IMR-90 (cell line): ENCODE data around the gene C1QL1. TPM values are rescaled to one million over a fixed set of nuclear protein-coding genes. Genes with fewer than 3 reads are reported as not detected.

ENCODE experiments used
- ATAC-seq: fragments of 200-7000 bp; cut with Tn5 transposase; 2 replicates; pipeline ENCODE4 v1.9.1; 2020; ENCODE audit warnings: low read depth, mild to moderate bottlenecking, moderate library complexity
- BruUV-seq: library from RNA; stranded (reverse); fragments of 400-500 nt; replicated peaks from 2 replicates; lab custom pipeline; 2021; lab: Mats Ljungman, UMichigan
- CTCF ChIA-PET: fragments of 300-600 bp; formaldehyde crosslinking; extraction: SDS; loops from one replicate; lab custom pipeline; 2021; ENCODE audit warnings: antibody characterized with exemption; lab: Yijun Ruan, JAX
- POLR2A ChIA-PET: fragments of 300-600 bp; sonication (Branson Sonifier 250); formaldehyde crosslinking; loops from one replicate; lab custom pipeline; 2022; ENCODE audit warnings: antibody characterized with exemption; ENCODE audit not compliant: unreplicated experiment; lab: Charles Lee
- DNase-seq: peaks from one replicate; pipeline ENCODE4 v3.0.0; 2013
- H2AFZ ChIP-seq: replicated peaks from 2 replicates; pipeline ENCODE3; 2013; ENCODE audit warnings: low read length, mild to moderate bottlenecking; ENCODE audit not compliant: poor library complexity
- H2AK5ac ChIP-seq: 2 replicates; pipeline ENCODE4 v1.6.1; 2013; ENCODE audit warnings: low read depth, low read length, inconsistent platforms
- H2AK9ac ChIP-seq: replicated peaks from 2 replicates; pipeline ENCODE3; 2013; ENCODE audit warnings: mild to moderate bottlenecking, low read depth, low read length, moderate library complexity; ENCODE audit not compliant: poor library complexity
- H2BK120ac ChIP-seq: 2 replicates; pipeline ENCODE4 v1.6.1; 2013; ENCODE audit warnings: low read depth, low read length, inconsistent platforms
- H2BK15ac ChIP-seq: 3 replicates; pipeline ENCODE4 v1.6.1; 2013; ENCODE audit warnings: low read depth, low read length, inconsistent platforms
- H2BK20ac ChIP-seq: 2 replicates; pipeline ENCODE4 v1.6.1; 2013; ENCODE audit warnings: low read depth, mild to moderate bottlenecking, inconsistent platforms, low read length, moderate library complexity
- H2BK5ac ChIP-seq: 2 replicates; pipeline ENCODE4 v1.6.1; 2013; ENCODE audit warnings: mild to moderate bottlenecking, low read depth, low read length, inconsistent platforms; ENCODE audit not compliant: poor library complexity, severe bottlenecking
- H3K14ac ChIP-seq: replicated peaks from 2 replicates; pipeline ENCODE4 v1.6.1; 2013; ENCODE audit warnings: low read depth, low read length, inconsistent platforms
- H3K18ac ChIP-seq: 2 replicates; pipeline ENCODE4 v1.6.1; 2013; ENCODE audit warnings: low read depth, low read length, control low read depth
- H3K23ac ChIP-seq: 2 replicates; pipeline ENCODE4 v1.6.1; 2013; ENCODE audit warnings: low read depth, low read length, inconsistent platforms
- H3K27ac ChIP-seq: 2 replicates; pipeline ENCODE4 v1.5.1; 2013; ENCODE audit warnings: mild to moderate bottlenecking, control low read depth, low read length; ENCODE audit not compliant: insufficient read depth
- H3K27me3 ChIP-seq: 2 replicates; pipeline ENCODE4 v1.6.1; 2013; ENCODE audit warnings: low read length; ENCODE audit not compliant: control insufficient read depth, insufficient read depth
- H3K36me3 ChIP-seq: 2 replicates; pipeline ENCODE4 v1.6.1; 2013; ENCODE audit warnings: low read length, mixed read lengths; ENCODE audit not compliant: control insufficient read depth, insufficient read depth
- H3K4ac ChIP-seq: 2 replicates; pipeline ENCODE4 v1.6.1; 2013; ENCODE audit warnings: low read depth, low read length, inconsistent platforms
- H3K4me1 ChIP-seq: 2 replicates; pipeline ENCODE4 v1.6.1; 2013; ENCODE audit warnings: low read length, mixed read lengths; ENCODE audit not compliant: control insufficient read depth, insufficient read depth
- H3K4me2 ChIP-seq: 2 replicates; pipeline ENCODE4 v1.6.1; 2013; ENCODE audit warnings: low read depth, mild to moderate bottlenecking, control low read depth, low read length, moderate library complexity
- H3K4me3 ChIP-seq: 2 replicates; pipeline ENCODE4 v1.5.1; 2013; ENCODE audit warnings: low read depth, mild to moderate bottlenecking, control low read depth, low read length, moderate library complexity; ENCODE audit not compliant: insufficient read depth
- H3K56ac ChIP-seq: 2 replicates; pipeline ENCODE4 v1.6.1; 2013; ENCODE audit warnings: low read length, inconsistent platforms; ENCODE audit not compliant: insufficient read depth; ENCODE audit errors: extremely low read depth
- H3K79me1 ChIP-seq, 2 experiments: 2 replicates each; pipeline ENCODE4 v1.6.1; 2013; ENCODE audit warnings: low read length in 2 of 2, inconsistent platforms in 1 of 2, low read depth in 1 of 2
- H3K9ac ChIP-seq: 2 replicates; pipeline ENCODE4 v1.6.1; 2013; ENCODE audit warnings: low read depth, low read length, control low read depth
- H3K9me1 ChIP-seq: 2 replicates; pipeline ENCODE4 v1.6.1; 2013; ENCODE audit warnings: low read length, inconsistent platforms; ENCODE audit not compliant: insufficient read depth
- H3K9me3 ChIP-seq: 2 replicates; pipeline ENCODE4 v1.6.1; 2013; ENCODE audit warnings: low read length; ENCODE audit not compliant: control insufficient read depth, insufficient read depth
- H4K20me1 ChIP-seq: 2 replicates; pipeline ENCODE4 v1.6.1; 2013; ENCODE audit warnings: low read length, inconsistent platforms; ENCODE audit not compliant: insufficient read depth
- H4K5ac ChIP-seq: 2 replicates; pipeline ENCODE4 v1.6.1; 2013; ENCODE audit warnings: mild to moderate bottlenecking, low read depth, low read length, control low read depth
- H4K8ac ChIP-seq, 2 experiments: 2 replicates each; pipeline ENCODE4 v1.6.1; 2013; ENCODE audit warnings: low read depth in 2 of 2, low read length in 2 of 2, control low read depth in 1 of 2, inconsistent platforms in 1 of 2
- H4K91ac ChIP-seq: 2 replicates; pipeline ENCODE4 v1.6.1; 2013; ENCODE audit warnings: low read depth, low read length, inconsistent platforms; ENCODE audit not compliant: insufficient read depth
- BHLHE40 ChIP-seq: fragments of 150-350 bp; IDR thresholded peaks from 2 replicates; pipeline ENCODE4 v1.6.1; 2016; ENCODE audit warnings: mild to moderate bottlenecking, low read depth, low read length
- CTCF ChIP-seq: conservative IDR thresholded peaks from 2 replicates; pipeline ENCODE4 v1.5.1; 2012; ENCODE audit warnings: mild to moderate bottlenecking, low read depth, low read length, improper control_type of control experiment
- MXI1 ChIP-seq: IDR thresholded peaks from 2 replicates; pipeline ENCODE4 v1.6.1; 2012; ENCODE audit warnings: low read depth, mild to moderate bottlenecking, low read length, moderate library complexity, borderline replicate concordance
- RAD21 ChIP-seq: IDR thresholded peaks from 2 replicates; pipeline ENCODE4 v1.6.1; 2012; ENCODE audit warnings: low read length, improper control_type of control experiment
- RFX5 ChIP-seq: IDR thresholded peaks from 2 replicates; pipeline ENCODE4 v1.8.0; 2012; ENCODE audit warnings: low read depth, mild to moderate bottlenecking, low read length, moderate library complexity
- SMC3 ChIP-seq: fragments of 150-350 bp; IDR thresholded peaks from 2 replicates; pipeline ENCODE4 v1.6.1; 2016; ENCODE audit warnings: low read depth, mild to moderate bottlenecking, antibody characterized with exemption, low read length, moderate library complexity
- USF2 ChIP-seq: fragments of 150-350 bp; IDR thresholded peaks from 2 replicates; pipeline ENCODE4 v1.6.1; 2017; ENCODE audit warnings: mild to moderate bottlenecking, antibody characterized with exemption, low read length, low read depth
- WGBS, 2 experiments: methylation state at CpG; one replicate each; pipeline versions ENCODE4 v1.1.5 to v1.1.7; 2013; ENCODE audit warnings: missing lambda C conversion rate in 2 of 2; ENCODE audit not compliant: insufficient read length in 1 of 2; ENCODE audit errors: extremely low coverage in 2 of 2; 5-methylcytosine and 5-hydroxymethylcytosine counted together
- dilution Hi-C: fragments of 300-500 bp; cut with HindIII; formaldehyde crosslinking; loops from one replicate; pipeline ENCODE4 v1.14.3; 2018; ENCODE audit warnings: low sequenced_read_pairs; ENCODE audit not compliant: unreplicated experiment
- in situ Hi-C: fragments of 300-500 bp; cut with MboI; formaldehyde crosslinking; loops from 3 replicates; pipeline ENCODE4 v1.14.3; 2019; ENCODE audit warnings: low sequenced_read_pairs, inconsistent platforms, mixed read lengths
- intact Hi-C: fragments of 100-400 bp; cut with micrococcal nuclease; formaldehyde crosslinking; loops from 2 replicates; pipeline ENCODE4 v1.10.0; 2022
- polyA plus RNA-seq, 3 experiments: library from polyadenylated mRNA; depleted of rRNA; stranded (reverse); fragments of >200 nt; gene quantifications; 2 replicates each; pipeline ENCODE4 v1.2.3, GENCODE V29; 2012; ENCODE audit warnings: low replicate concordance in 1 of 3
- total RNA-seq: library from RNA; depleted of rRNA; stranded (reverse); fragments of >200 nt; gene quantifications from 2 replicates; pipeline ENCODE4 v1.2.3, GENCODE V29; 2012

C1QL1 gene
- total and polyA plus RNA-seq, 2 of the 4 experiments (the other 2 are of a cell fraction) = 0.18 to 0.84 TPM

- DNase-seq (no peak), ATAC-seq (no peak)
- no peak overlapping the region for H3K27ac ChIP-seq
- H2BK5ac ChIP-seq = no peak overlapping the region
- intact Hi-C loops = no loop called here
- WGBS, 2 experiments = 63% methylated on average over 6 of the region's 19 CpGs; no CpG with 5 or more reads in 1 of the 2 experiments
- ChIA-PET POLR2A (no interaction called here), CTCF (interaction anchor here (1.0 kb wide), 1 partner anchor 106 kb away, joined by 3 read pairs; no protein-coding TSS in a partner anchor)
- no peak overlapping the region for H2BK20ac ChIP-seq
- in situ Hi-C loops = loop anchor here (5.0 kb wide), 1 partner anchor 98 kb away; no protein-coding TSS in a partner anchor
- no peak overlapping the region for H4K91ac ChIP-seq
- H3K4me2 ChIP-seq = no peak overlapping the region
- H3K4ac ChIP-seq = no peak overlapping the region
- no peak overlapping the region for H3K9ac ChIP-seq
- no TSS peak for BruUV-seq
- no peak overlapping the region for H3K18ac ChIP-seq
- no peak overlapping the region for H3K4me3 ChIP-seq
- H3K79me1 ChIP-seq = no peaks in the 10 kb centered on the region
- H2AK9ac ChIP-seq = no peak overlapping the region
- no peak overlapping the region for H2AK5ac ChIP-seq
- H3K9me1 ChIP-seq = peaks cover 10% of the 10 kb centered on the region; the same call in 1 of the 2 replicates
- H3K36me3 ChIP-seq = no peaks in the 10 kb centered on the region
- H3K14ac ChIP-seq = no peak overlapping the region
- no peak overlapping the region for H2BK15ac ChIP-seq
- no peak overlapping the region for H3K23ac ChIP-seq
- no peak for TF ChIP-seq CTCF
- no peak for TF ChIP-seq MXI1
- TF ChIP-seq BHLHE40 = no peak
- TF ChIP-seq RFX5 = no peak
- TF ChIP-seq SMC3 = no peak
- TF ChIP-seq USF2 = no peak
- TF ChIP-seq RAD21 = no peak
- H3K4me1 ChIP-seq = peaks cover 11% of the 10 kb centered on the region
- no peak overlapping the region for H4K5ac ChIP-seq
- H3K9me3 ChIP-seq = no peaks in the 10 kb centered on the region
- H2AFZ ChIP-seq = peak overlapping the region; percentile 23
- dilution Hi-C loops = no loop called here
- H4K20me1 ChIP-seq = no peaks in the 10 kb centered on the region; the same call in 1 of the 2 replicates
- H3K27me3 ChIP-seq = peaks cover 9% of the 10 kb centered on the region; the same call in 1 of the 2 replicates
- no peak overlapping the region for H3K56ac ChIP-seq
- no peak overlapping the region for H2BK120ac ChIP-seq
- H4K8ac ChIP-seq = no peak overlapping the region
Observed at GRCh38 chr17:44914698-44915271, 53.3 kb downstream of the C1QL1 start.
